ENCODE results near the gene PXDN.

- TF ChIP-seq GATA2 (IDR thresholded peaks at IDR 0.05; ENCODE audit: low read depth, low read length) (no peak), GATA3 (IDR thresholded peaks at IDR 0.05; ENCODE audit: low read depth, low read length) (no peak)
Observed at GRCh38 chr2:1651121-1652033, 92.9 kb downstream of the PXDN start.
